GM19467 (cell line): ENCODE measurements around the gene IGFL4.
"Not testable (repeated sequence)": the region's sequence is repeated elsewhere in the genome, so short reads cannot be mapped to it uniquely, and the experiment has no call there.

Source experiments
- ATAC-seq: cut with Tn5 transposase; IDR thresholded peaks from one replicate; pipeline ENCODE4 v1.9.1; 2021; ENCODE audit warnings: mild to moderate bottlenecking, moderate library complexity; ENCODE audit not compliant: unreplicated experiment

IGFL4 gene

DNA sequence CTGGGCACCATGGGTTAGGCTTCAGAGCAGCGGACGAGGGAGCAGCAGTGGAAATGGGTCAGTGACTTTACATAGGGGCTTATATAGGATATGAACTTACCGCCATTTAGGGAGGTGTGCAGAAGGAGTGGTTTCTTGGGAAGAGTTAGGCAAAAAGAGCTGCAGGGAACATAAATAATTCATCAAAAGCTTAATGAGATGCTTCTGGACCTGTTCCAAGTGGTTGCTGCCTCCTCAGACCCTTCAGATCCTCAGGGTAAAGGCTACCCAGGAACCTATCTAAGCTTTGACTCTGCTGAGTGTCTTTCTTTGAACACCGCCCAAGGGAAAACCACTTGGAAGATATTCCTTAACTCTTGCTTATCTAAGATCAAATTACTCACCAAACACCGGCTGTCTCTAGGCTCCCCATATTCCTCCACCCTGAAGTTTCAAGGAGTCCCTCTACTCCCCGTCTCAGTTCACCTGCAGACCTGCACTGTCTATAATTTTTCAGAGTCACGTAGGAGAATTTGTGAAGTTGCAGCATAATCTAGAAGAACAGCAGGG lies at the start of gene IGFL4:
Gene IGFL4 (minus strand): TSS at position 51 of the 549 bp plus-strand sequence. CDS start 40 bp downstream, at position 11.
- ATAC-seq = no peak

DNA sequence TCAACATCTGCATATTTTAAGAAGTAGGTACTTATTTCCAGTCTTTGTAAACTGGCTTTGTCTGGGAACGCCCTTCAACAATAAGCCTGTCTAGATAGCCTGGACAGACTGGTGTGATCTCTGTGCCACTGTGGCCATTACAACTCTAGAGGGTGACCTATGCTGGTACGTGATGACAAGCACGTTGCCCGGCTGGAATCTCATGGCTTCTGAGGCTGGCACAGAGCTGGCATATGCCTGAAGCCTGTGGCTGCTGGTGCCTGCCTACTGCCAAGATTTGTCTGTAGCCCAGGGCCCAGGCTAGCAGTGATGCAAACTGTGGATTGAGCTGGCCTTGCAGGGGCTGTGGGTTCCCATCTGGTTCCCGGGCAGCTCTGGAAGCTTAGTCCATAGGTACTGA lies 49.6 kb upstream of the IGFL4 start:
- no peak for ATAC-seq

DNA sequence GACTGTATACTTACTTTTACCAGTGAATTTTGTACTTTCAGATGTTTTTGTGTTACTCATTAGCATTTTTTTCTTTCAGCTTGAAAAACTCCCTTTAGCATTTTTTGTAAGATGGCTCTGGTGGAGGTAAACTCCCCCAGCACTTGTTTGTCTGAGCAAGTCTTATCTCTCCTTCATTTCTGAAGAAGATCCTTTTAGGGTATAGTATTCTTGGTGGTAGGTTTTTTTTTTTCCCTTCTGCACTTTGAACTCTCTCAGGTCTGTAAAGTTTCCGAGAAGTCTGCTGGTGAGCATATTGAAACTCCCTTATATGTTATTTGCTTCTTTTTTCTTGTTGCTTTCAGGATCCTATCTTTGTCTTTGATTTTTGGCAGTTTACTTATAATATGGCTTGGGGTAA lies 48.6 kb upstream of the IGFL4 start:
- no peak for ATAC-seq

DNA sequence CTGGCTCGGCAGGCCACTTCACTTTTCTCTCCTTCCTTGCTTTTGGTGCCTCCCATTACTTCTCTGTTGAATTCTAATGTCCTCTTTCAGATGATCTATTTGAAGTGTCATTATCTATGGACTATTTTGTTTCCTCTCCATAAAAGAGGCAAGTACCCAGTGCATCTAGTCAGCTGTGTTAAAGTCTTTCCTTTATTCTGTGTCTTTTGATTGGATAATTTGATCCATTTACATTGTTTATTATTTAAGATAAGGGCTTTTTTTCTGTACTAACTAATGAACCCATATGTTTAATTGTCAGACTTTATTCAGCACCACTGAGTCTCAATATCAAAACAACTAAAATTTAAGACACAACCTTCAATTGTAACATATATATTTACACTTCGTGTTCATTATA lies 47.3 kb upstream of the IGFL4 start:
- ATAC-seq = no peak

- no peak for ATAC-seq
These were observed 45.1 kb upstream of the IGFL4 start for GRCh38 chr19:46085888-46086287.

GRCh38 chr19:46082728-46083050 lies 41.9 kb upstream of the IGFL4 start:
- no peak for ATAC-seq

DNA sequence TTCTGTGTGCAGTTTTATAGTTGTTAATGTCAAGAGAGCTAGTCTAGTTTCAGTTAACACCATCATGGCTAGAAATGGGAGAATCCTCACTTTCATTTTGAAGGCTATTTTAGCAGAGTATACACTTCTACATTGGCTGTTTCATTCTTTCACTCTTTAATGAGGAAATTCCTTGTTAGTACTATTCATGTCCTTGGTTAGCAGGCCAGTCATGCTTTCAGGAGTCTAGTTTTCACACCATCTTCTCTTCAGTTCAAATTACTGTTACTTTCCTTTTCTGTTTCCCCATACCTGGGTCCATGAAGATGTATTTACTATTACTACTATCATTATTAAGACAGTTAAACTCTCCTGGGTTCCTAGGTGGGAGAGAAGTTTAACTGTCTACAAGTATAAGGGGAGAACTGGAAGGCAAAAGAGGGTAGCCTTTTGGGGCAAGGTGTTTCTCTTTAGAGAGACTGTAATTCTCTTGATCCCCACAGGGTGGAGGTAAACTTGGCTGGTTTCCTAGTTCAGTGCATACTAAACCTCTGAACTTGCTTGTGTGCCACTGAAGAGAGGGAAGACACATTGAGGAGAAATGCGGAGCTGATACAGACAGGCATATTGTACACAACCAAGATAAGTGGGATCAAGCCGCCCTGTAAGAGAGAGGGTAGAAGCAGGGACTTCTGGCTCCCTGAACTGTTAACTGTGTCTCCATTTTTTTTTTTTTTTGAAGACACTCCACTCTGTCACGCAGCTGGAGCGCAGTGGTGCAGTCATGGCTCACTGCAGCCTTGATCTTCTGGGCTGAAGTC lies 41.3 kb upstream of the IGFL4 start:
- no peak for ATAC-seq

DNA sequence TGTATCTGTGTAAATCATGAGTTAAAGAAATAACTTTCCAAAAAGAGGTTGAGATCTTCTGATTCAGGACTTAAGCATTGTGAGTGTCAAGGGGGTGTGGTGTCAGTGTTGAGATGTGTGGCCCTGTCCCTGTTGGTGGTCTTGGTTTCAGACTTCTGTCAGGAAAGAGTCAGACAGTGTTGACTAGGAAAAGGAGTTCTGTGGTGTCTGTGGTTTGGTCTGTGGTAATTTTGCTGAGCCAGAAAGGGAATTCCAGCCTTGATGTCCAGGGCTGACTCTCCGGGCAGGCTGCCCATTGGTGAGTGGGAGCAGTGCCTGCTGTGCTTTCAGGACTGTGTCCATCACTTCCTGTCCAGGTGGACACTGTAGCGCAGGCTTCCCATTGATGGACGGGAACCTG lies 39.8 kb upstream of the IGFL4 start:
- no peak for ATAC-seq

DNA sequence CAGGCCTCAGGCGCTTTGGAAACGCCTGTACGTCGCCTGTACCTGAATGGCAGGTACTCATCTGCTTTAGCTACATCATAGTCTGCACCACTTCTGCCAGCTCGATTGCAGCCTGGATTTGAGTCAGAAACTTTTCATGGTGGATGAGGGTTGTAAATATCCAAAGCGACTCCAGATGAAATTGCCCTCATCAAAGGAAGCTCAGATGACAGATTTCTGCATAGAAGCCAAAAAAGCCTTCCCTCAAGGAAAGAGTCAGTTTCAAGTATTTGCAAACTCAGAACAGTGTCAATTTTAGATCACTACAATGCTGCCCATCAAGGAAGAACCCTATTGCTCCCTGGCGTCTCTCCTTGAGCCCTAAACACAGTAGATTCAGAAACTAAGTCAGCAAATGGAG lies 38.8 kb upstream of the IGFL4 start:
- no peak for ATAC-seq

- not testable (repeated sequence) for ATAC-seq
These were observed 38.0 kb upstream of the IGFL4 start for GRCh38 chr19:46078573-46079332.

GRCh38 chr19:46077815-46078167 lies 37.0 kb upstream of the IGFL4 start:
- ATAC-seq = no peak

GRCh38 chr19:46076951-46077814 lies 36.4 kb upstream of the IGFL4 start:
- no peak for ATAC-seq

GRCh38 chr19:46076031-46076880 lies 35.5 kb upstream of the IGFL4 start:
- no peak for ATAC-seq

GRCh38 chr19:46073268-46073922 lies 32.6 kb upstream of the IGFL4 start:
- no peak for ATAC-seq

- no peak for ATAC-seq
These were observed 29.1 kb upstream of the IGFL4 start for GRCh38 chr19:46069806-46070341.

DNA sequence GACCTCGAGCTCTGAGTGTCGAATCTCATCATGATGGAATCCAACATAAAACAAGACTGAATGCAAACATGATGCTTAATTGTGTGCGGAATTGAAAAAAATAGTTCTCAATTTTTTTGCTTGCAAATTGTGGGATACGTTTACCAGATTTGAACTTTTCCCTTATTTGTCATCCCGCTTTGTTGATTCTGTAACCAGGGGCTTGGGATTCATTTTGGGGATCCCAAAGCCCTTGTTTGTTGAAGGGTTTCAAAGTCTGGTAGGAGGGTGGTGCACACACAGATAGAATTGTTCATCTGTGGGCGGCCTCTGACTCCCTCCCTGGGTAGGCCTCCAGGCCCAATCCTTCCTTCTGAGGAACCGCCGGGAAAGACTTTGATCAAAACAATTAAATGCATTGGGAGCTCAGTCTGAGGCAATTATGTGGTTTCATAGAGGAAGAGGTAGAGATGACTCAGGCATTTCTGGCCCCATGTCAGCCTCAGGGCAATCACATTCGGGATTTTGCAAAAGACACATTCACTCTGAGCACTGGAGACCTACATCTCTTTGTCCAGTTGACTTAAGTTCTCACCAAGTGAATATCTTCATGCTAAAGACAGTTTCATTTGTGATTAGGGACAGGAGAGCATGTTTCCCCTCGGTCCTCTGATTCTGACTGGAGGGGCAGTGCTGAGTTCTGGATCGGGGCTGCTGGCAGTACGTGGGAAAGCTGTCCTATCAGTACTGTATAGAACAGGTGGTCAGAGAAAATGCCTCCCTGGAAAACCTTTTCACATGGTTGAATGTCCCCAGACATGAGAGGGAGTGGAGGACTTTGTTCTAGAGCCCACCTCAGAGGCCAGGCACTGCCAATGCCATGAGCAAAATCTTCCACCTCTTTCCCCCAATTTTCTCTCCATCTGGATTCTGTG lies 27.8 kb upstream of the IGFL4 start:
- ATAC-seq = no peak

GRCh38 chr19:46067691-46068090 lies 26.9 kb upstream of the IGFL4 start:
- ATAC-seq = no peak

GRCh38 chr19:46066471-46066870 lies 25.7 kb upstream of the IGFL4 start:
- no peak for ATAC-seq
